ENCODE results near the gene MYO1F. TPM values are rescaled to one million over a fixed set of nuclear protein-coding genes. Genes with fewer than 3 reads are reported as not detected.

The MYO1F gene
- total RNA-seq, 1 donor from 2014 or later = 37.9 TPM

DNA sequence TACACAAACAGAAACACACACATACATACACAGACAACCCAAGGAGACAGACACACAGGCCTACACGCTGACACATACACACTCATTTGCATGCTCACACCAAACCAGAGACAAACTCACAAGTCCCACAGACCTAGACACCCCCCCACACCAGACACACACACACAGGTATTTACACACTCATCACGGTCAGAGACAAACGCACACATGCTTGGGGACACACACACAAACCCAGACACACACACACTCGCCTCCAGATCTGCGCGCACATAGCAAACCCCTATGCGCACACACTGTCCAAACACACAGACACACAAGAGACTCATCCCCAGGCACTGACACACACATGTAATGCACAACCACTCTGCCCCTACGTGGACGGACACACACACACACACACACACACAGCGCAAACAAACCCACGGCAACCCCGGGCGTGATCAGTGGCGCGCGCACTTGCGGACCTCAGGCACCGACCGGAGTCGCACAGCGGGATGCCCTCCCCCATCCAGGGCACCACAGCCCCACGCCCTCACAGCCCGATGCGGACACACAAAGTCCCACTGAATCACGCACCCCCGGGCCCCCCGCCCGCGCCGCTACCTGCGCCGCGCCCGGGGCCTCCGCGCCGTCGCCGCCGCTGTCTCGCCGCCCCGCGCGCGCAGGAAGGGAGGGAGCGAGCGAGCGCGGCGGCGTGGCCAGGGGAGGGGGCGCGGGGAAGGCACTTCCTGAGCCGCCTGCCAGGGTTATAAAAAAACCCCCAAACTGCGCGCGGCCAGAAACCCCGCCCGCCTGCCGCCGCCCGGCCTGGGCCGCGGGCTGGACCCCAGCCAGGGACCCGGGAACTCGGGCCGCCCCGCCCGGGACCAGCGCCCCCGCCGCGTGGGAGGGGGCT lies 33.0 kb upstream of the MYO1F start, which contains the start of gene ADAMTS10:
Gene ADAMTS10 (minus strand): TSS at position 675 of the 895 bp plus-strand sequence. CDS start 5,005 bp downstream, outside the sequence.
- Mint-ChIP-seq H3K27ac (peak within 1 kb of the TSS; percentile 43), H3K27me3 (peaks cover 18% of the 10 kb centered on the region), H3K4me3 (peak within 1 kb of the TSS; percentile 86), H3K4me1 (peaks cover 15% of the 10 kb centered on the region), H3K9me3 (peaks cover 4% of the 10 kb centered on the region), H3K36me3 (ENCODE audit: low read depth) (peaks cover 2% of the 10 kb centered on the region)
- intact Hi-C loops (cut with micrococcal nuclease) = no loop called here
- DNase-seq = peak; percentile 79

GRCh38 chr19:8609279-8610040 lies 32.2 kb upstream of the MYO1F start:
- Mint-ChIP-seq H3K27me3 (peaks cover 18% of the 10 kb centered on the region), H3K27ac (peak overlapping the region; percentile 43), H3K4me3 (peak overlapping the region; percentile 86), H3K36me3 (ENCODE audit: low read depth) (peaks cover 4% of the 10 kb centered on the region), H3K4me1 (peaks cover 15% of the 10 kb centered on the region), H3K9me3 (peaks cover 4% of the 10 kb centered on the region)
- no peak for DNase-seq
- intact Hi-C loops (cut with micrococcal nuclease) = no loop called here

GRCh38 chr19:8608941-8609278 lies 31.7 kb upstream of the MYO1F start:
- DNase-seq = no peak
- Mint-ChIP-seq H3K36me3 (ENCODE audit: low read depth) (peaks cover 4% of the 10 kb centered on the region), H3K9me3 (peaks cover 4% of the 10 kb centered on the region), H3K4me1 (peaks cover 15% of the 10 kb centered on the region), H3K27ac (no peak overlapping the region), H3K4me3 (peak overlapping the region; percentile 35), H3K27me3 (peaks cover 18% of the 10 kb centered on the region)
- intact Hi-C loops (cut with micrococcal nuclease) = no loop called here

GRCh38 chr19:8607386-8607785 lies 30.1 kb upstream of the MYO1F start:
- DNase-seq = no peak

GRCh38 chr19:8605514-8605913 lies 28.3 kb upstream of the MYO1F start:
- Mint-ChIP-seq H3K4me3 (no peak overlapping the region), H3K9me3 (peaks cover 7% of the 10 kb centered on the region), H3K27ac (no peak overlapping the region), H3K27me3 (peaks cover 15% of the 10 kb centered on the region), H3K36me3 (ENCODE audit: low read depth) (peaks cover 7% of the 10 kb centered on the region), H3K4me1 (peaks cover 10% of the 10 kb centered on the region)
- no peak for DNase-seq
- intact Hi-C loops (cut with micrococcal nuclease) = no loop called here

More at GRCh38 chr19:8607386-8607785, 30.1 kb upstream of the MYO1F start:
- H3K36me3 Mint-ChIP-seq (ENCODE audit: low read depth) = peaks cover 7% of the 10 kb centered on the region
- intact Hi-C loops (cut with micrococcal nuclease) = no loop called here
- peaks cover 7% of the 10 kb centered on the region for H3K9me3 Mint-ChIP-seq
- H3K4me3 Mint-ChIP-seq = no peak overlapping the region
- no peak overlapping the region for H3K27ac Mint-ChIP-seq
- H3K4me1 Mint-ChIP-seq = peaks cover 13% of the 10 kb centered on the region
- H3K27me3 Mint-ChIP-seq = peaks cover 17% of the 10 kb centered on the region

- Mint-ChIP-seq H3K4me1 (no peaks in the 10 kb centered on the region), H3K36me3 (ENCODE audit: low read depth) (peaks cover 5% of the 10 kb centered on the region), H3K9me3 (peaks cover 7% of the 10 kb centered on the region)
Observed at GRCh38 chr19:8601796-8602195, 24.6 kb upstream of the MYO1F start.

DNA sequence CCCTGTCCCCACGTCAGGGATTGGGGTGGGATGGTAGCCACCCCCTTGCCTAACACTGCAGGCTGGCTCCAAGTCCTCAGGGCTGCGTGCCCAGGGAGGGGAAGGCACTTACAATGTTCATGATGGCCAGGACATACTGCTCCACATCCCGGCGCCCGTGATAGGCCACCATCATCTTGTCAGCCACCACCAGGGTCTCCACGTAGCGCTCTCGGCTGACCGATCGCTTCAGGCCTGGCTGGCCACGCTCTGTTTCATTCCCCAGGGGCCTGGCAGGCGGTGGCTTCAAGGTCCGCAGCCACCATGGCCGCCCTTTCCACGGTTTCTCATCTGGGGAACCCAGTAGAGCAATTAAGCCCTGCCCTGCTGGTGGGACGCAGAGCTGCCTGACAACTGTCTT lies 23.6 kb upstream of the MYO1F start:
- Mint-ChIP-seq H3K4me3 (no peak overlapping the region), H3K27me3 (no peaks in the 10 kb centered on the region), H3K9me3 (peaks cover 4% of the 10 kb centered on the region), H3K4me1 (no peaks in the 10 kb centered on the region), H3K27ac (no peak overlapping the region), H3K36me3 (ENCODE audit: low read depth) (peaks cover 5% of the 10 kb centered on the region)
- intact Hi-C loops (cut with micrococcal nuclease) = no loop called here
- DNase-seq = no peak

More at GRCh38 chr19:8601796-8602195, 24.6 kb upstream of the MYO1F start:
- no peak overlapping the region for H3K4me3 Mint-ChIP-seq
- no peak overlapping the region for H3K27ac Mint-ChIP-seq
- DNase-seq = no peak
- no peaks in the 10 kb centered on the region for H3K27me3 Mint-ChIP-seq
- intact Hi-C loops (cut with micrococcal nuclease) = no loop called here

DNA sequence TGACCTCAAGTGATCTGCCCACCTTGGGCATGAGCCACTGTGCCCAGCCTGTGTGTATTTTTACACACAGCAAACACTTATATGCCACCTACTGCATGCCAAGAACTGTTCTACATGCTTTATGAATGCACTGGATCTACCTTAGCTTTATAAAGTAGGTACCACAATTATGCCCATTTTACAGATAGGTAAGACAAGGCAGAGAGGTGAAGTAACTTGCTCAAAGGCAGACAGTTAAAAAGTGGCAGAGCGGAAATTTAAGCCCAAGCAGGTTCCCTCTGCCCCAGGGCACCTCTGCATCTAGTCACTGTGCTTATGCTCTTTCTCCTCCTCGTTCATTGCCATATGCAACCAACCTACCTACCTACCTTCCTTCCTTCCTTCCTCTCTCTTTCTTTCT lies 22.8 kb upstream of the MYO1F start:
- intact Hi-C loops (cut with micrococcal nuclease) = no loop called here
- Mint-ChIP-seq H3K27me3 (no peaks in the 10 kb centered on the region), H3K4me1 (no peaks in the 10 kb centered on the region), H3K27ac (no peak overlapping the region), H3K9me3 (peaks cover 4% of the 10 kb centered on the region), H3K4me3 (no peak overlapping the region), H3K36me3 (ENCODE audit: low read depth) (peaks cover 5% of the 10 kb centered on the region)
- no peak for DNase-seq

- intact Hi-C loops (cut with micrococcal nuclease) = no loop called here
- peaks cover 12% of the 10 kb centered on the region for H3K9me3 Mint-ChIP-seq
- H3K4me3 Mint-ChIP-seq = no peak overlapping the region
- peaks cover 9% of the 10 kb centered on the region for H3K4me1 Mint-ChIP-seq
- DNase-seq = no peak
- peaks cover 4% of the 10 kb centered on the region for H3K36me3 Mint-ChIP-seq (ENCODE audit: low read depth)
- H3K27ac Mint-ChIP-seq = no peak overlapping the region
- peaks cover 10% of the 10 kb centered on the region for H3K27me3 Mint-ChIP-seq
Observed at GRCh38 chr19:8596168-8596567, 18.9 kb upstream of the MYO1F start.

- H3K27ac Mint-ChIP-seq = no peak overlapping the region
- H3K27me3 Mint-ChIP-seq = peaks cover 15% of the 10 kb centered on the region
- DNase-seq = no peak
- peaks cover 4% of the 10 kb centered on the region for H3K36me3 Mint-ChIP-seq (ENCODE audit: low read depth)
- peaks cover 9% of the 10 kb centered on the region for H3K4me1 Mint-ChIP-seq
- peaks cover 12% of the 10 kb centered on the region for H3K9me3 Mint-ChIP-seq
- no peak overlapping the region for H3K4me3 Mint-ChIP-seq
- intact Hi-C loops (cut with micrococcal nuclease) = no loop called here
Observed at GRCh38 chr19:8595651-8596050, 18.4 kb upstream of the MYO1F start.

DNA sequence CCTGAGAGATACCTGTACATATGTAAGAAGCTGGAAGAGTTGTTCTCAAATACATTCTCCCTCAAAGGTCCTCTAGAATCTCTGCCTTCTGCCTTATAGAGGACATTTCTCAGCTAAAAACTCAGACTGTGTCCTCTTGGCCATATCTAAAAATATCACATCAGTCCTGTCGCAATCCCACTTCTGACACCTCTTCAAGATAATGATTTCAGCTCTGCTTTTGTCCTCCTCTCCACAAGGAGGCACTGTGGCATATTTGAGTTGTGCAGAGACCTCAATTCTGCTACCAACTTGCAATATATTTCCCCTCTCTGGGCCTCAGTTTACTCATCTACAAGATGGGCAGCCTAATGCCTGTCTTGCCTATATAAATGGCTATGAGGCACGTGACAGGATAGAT lies 16.7 kb upstream of the MYO1F start:
- DNase-seq = no peak
- intact Hi-C loops (cut with micrococcal nuclease) = no loop called here
- H3K36me3 Mint-ChIP-seq (ENCODE audit: low read depth) = peaks cover 4% of the 10 kb centered on the region
- H3K4me3 Mint-ChIP-seq = no peak overlapping the region
- H3K4me1 Mint-ChIP-seq = peaks cover 9% of the 10 kb centered on the region
- H3K27ac Mint-ChIP-seq = no peak overlapping the region
- peaks cover 16% of the 10 kb centered on the region for H3K27me3 Mint-ChIP-seq
- H3K9me3 Mint-ChIP-seq = peaks cover 12% of the 10 kb centered on the region

DNA sequence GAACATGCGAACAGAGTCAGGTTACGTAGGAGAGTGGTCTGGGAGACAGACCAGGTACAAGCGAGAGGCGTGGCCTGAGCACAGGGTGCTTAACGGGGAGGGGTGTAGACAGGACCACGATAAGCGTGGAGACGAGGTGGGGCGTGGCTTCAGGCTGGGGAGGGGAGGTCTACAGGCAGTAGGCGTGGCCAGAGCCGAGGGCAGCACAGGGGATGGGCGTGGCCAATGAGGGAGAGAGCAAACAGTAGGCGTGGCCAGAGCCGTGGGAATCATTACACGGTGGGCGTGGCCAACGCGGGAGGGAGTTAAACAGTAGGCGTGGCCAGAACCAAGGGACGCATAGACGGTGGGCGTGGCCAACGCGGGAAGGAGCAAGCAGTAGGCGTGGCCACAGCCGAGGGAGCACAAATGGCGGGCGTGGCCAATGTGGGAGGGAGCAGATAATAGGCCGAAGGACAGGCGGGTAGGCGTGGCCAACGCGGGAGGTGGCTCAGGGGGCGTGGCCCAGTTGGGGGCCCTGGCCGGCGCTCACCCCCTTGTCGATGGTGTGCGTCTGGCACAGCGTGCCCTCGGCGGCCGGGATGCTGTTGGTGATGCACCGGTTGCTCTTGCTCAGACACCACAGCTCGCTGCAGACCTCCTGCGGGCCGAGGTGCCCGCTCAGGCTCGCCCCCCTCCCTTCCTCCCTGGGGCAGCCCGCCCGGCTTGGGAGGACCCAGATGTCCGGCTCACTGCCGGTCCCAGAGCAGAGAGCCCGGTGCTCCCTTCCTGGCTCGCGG lies 15.2 kb upstream of the MYO1F start:
- Mint-ChIP-seq H3K4me1 (peaks cover 9% of the 10 kb centered on the region), H3K4me3 (peak overlapping the region; percentile 80), H3K27me3 (peaks cover 16% of the 10 kb centered on the region), H3K27ac (peak overlapping the region; percentile 17), H3K9me3 (peaks cover 12% of the 10 kb centered on the region), H3K36me3 (ENCODE audit: low read depth) (peaks cover 4% of the 10 kb centered on the region)
- peak; percentile 93 for DNase-seq
- intact Hi-C loops (cut with micrococcal nuclease) = no loop called here

- Mint-ChIP-seq H3K9me3 (peaks cover 11% of the 10 kb centered on the region), H3K27ac (no peak overlapping the region), H3K4me1 (peaks cover 9% of the 10 kb centered on the region), H3K36me3 (ENCODE audit: low read depth) (peaks cover 4% of the 10 kb centered on the region), H3K4me3 (no peak overlapping the region), H3K27me3 (peaks cover 16% of the 10 kb centered on the region)
- intact Hi-C loops (cut with micrococcal nuclease) = loop anchor here (10.0 kb wide), 1 partner anchor 106 kb away; the partner anchor contains the start of gene ACTL9
- no peak for DNase-seq
Observed at GRCh38 chr19:8589177-8589714, 12.0 kb upstream of the MYO1F start.

All from activated CD4-positive, alpha-beta T cell treated with anti-CD3 and anti-CD28 coated beads, Interleukin-2, amount 10 ng/mL, durations not matched to agents 24 days and 14 days (primary cell).